SKM-1 (cell line): ENCODE data around the gene SIN3A.
"Not testable (repeated sequence)": the region's sequence is repeated elsewhere in the genome, so short reads cannot be mapped to it uniquely, and the experiment has no call there.

Source experiments
- DNase-seq: peaks from one replicate; lab custom pipeline; 2025; ENCODE audit not compliant: unreplicated experiment; lab: John Stamatoyannopoulos, UW

The SIN3A gene

DNA sequence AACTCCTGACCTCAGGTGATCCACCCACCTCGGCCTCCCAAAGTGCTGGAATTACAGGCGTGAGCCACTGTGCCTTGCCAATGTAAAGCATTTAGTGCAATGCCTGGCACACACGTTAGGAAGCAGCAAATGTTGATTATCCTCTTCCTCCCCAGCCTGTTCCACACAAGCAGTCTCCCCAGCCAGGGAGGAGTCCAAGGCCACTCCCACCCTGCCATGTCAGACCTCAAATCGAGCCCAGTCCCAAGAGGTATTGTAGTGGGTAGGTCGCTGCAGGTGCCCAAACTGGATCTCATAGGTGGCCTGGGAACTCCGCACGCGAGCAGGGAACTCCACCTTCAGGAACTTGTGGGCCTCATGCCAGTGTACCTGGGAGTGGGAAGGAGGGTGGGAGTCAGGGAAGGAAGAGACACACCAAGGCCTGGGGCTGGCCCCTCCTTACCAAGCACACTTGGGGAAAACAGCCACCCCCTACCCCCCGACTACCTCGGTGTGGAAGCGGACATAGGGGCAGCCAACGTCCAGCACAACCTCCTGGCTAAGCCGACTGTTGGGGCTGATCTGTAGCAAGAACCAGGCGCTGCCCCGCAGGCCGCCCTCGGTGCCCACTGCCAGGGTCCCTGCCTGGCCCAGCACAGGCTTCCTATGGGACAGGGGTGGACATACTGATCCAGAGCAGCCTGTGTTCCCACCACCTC is 93.4 kb downstream of the SIN3A start:
- DNase-seq: no peak

DNA sequence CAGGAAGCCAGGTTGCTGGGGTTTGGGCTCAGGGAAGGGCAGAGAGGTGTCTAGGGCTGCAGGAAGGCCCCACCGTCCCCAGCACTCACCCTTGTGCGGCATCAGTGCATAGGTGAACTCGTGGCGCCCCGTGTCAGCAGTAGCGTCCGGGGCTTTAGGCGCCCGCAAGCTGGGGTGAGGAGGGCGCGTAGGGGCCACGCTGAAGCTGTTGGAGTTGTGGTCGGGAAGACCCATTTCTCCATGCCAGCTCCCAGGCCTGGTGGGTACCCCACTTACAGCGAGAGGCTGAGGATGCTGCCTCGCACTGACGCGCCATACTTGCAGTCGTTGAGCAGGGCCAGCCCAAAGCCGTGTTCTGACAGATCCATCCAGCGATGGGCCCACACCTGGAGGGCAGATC is 95.0 kb downstream of the SIN3A start:
- DNase-seq: no peak

DNA sequence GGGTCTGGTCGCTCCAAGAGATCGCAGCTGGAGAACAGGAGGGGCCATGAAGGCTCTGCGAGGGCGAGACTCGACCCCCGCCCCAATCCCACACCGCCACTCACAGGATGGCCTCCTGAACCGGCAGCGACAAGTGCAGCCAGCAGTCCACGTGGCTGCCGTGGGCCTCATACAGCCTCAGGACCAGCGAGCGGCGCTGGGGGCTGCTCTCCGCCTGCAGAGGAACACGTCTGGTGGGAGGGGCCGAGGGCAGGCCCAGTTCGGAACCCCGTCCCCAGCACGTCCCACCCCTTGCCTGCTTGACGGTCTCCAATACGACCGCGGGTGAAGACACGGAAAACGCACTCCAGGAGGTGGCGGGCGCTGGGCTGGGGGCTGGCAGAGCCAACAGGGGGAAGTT is 95.5 kb downstream of the SIN3A start:
- no peak for DNase-seq

DNA sequence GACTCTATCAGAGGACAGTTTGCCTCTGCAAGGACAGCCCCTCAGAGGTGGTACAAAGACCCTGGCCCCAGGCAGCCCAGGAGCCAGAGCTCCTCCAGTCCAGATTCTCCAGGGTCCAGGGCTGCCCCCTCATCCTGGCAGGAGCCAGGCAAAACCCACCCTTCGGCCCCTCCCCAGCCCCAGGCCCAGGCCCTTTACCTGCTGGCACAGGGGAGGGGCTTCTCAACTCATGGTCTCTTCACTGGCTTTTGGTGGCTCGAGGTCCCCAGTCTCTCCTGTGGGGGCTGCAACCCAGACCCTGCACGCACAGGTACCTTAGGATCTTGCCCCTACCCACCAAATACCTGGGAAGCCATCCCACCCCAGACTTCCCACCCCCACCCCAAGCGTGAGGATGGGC is 96.1 kb downstream of the SIN3A start:
- no peak for DNase-seq

DNA sequence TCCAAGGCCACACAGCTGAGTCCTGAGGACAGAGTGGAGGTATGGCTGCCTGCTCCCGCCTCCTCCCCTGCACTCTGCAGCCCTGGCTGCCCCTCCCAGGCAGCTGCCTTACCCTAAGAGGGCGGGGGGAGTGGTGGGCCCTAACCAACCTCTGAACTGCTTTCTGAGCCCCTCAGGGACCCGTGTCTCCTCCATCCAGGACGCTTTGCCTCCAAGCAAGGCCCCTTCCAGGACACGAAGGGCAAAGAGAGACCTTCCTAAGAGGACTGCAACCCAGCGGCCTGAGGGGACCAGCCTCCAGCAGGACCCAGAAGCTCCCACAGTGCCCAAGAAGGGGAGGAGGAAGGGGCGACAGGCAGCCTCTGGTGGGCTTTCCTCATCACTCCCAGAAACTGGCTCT is 97.0 kb downstream of the SIN3A start:
- DNase-seq: no peak

DNA sequence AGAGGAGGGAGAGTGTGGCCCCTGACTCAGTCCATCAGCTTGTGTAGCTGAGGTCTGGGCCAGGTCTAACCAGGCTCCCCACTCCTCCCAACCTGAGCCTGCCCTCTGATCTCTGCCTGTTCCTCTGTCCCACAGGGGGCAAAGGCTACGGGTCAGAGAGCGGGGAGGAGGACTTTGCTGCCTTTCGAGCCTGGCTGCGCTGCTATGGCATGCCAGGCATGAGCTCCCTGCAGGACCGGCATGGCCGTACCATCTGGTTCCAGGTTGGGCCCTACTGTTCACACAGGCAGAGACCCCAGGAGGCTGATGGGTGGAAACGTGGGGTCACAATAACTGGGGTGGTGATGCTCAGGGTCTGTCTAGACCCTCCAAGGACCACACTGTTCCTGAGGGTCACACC is 97.9 kb downstream of the SIN3A start:
- no peak for DNase-seq

DNA sequence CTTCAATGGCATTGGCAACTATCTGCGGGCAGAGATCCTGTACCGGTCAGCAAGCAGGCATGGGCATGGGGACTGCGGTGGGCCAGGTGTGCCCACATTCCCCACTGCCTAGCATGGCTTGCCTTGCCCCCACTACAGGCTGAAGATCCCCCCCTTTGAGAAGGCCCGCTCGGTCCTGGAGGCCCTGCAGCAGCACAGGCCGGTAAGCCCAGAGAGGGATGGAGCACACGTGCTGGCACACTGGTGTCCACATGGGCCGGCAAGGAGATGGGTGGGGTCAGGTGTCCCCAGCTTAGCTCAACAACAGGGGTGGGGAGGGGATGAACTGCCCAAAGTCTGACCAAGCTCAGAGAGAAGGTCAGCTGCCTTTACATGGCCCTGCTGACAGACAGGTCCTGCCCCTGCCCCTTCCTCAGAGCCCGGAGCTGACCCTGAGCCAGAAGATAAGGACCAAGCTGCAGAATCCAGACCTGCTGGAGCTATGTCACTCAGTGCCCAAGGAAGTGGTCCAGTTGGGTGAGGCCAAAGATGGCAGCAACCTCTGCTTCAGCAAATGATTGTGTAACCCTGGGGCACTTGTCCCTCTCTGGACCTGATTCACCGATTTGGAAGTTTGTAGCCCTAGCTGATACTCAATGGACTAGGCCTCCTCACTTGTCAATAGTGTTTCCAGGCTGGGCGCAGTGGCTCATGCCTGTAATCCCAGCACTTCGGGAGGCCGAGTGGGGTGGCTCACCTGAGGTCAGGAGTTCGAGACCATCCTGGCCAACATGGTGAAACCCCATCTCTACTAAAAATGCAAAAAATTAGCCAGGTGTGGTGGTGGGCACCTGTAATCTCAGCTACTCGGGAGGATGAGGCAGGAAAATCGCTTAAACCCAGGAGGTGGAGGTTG is 99.1 kb downstream of the SIN3A start:
- DNase-seq: no peak

DNA sequence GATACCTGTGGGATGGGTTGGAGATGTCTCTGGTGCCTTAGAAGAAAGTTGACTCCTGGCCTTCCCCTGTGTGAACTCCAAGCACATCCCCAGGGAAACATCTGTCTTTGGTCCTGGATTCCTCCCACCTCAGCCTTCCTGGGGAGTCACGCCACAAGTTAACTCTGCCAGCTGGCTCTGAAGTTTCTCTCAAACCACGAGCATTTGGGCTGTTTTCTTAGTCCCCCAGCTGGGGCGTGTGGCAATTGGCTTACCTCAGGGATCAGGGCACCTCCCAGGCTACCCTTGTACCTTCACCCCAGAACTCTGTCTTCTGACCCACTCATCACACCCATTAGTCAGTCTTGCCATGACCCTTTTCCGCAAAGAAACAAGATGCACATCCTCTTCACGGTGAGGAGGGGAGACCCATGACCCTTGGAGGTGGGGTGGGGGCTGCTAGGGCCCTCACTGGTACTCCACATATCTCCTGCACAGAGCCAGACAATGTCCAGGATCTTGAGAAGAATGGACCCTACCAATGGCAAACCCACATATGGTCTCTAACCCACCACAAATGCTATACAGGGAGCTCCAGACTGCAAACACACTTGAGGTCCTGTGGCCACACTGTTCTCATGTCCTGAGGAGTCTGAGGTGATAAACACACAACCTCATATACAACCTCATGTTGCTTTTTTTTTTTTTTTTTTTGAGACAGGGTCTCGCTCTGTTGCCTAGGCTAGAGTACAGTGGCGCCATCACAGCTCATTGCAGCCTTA is 100.7 kb downstream of the SIN3A start:
- no peak for DNase-seq

DNA sequence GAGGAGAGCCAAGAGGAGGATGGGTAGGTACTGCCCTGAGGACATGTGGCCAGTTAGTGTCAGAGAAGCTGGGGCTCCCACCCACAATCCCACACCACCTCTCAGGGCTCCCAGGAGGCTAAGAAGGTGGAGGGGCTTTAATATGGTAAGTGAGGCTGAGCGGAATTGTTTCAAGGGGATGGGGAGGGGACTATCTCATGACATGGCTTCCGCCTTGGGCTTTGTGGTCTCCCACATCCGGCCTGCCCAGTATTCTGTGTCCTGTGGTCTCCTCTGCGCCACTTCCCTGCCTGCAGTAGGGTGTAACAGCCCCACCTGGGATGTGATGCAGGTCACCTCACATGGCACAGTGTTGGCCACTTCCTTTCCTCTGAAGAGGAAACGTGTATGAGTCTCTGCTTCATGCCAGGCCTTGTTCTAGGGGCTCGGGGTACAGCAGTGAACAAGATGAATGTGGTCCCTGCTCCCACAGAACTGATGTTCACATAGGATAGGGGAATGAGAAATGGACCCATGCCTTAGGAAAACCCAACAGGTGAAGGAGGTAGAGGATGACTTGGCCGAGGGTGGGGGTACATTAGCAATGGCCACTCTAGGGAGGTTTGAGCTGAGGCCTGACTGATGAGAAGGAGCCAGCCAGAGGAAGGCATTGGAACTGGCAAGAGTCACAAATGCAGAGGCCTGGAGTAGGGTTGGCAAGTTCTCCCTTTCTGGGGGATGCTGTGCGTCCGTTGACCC is 101.5 kb downstream of the SIN3A start:
- peak; percentile 57 for DNase-seq

DNA sequence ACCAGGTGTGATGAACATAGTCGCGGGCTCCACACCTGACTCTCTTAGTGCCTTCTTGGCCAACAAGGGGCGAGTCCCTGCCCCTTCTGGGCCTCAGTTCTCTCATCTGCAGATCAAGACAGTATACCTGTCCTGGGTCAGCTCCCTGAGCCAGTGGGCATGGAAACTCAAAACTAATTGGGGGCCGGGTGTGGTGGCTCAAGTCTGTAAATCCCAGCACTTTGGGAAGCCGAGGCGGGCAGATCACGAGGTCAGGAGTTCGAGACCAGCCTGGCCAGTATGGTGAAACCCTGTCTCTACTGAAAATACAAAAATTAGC is 102.2 kb downstream of the SIN3A start:
- not testable (repeated sequence) for DNase-seq

DNA sequence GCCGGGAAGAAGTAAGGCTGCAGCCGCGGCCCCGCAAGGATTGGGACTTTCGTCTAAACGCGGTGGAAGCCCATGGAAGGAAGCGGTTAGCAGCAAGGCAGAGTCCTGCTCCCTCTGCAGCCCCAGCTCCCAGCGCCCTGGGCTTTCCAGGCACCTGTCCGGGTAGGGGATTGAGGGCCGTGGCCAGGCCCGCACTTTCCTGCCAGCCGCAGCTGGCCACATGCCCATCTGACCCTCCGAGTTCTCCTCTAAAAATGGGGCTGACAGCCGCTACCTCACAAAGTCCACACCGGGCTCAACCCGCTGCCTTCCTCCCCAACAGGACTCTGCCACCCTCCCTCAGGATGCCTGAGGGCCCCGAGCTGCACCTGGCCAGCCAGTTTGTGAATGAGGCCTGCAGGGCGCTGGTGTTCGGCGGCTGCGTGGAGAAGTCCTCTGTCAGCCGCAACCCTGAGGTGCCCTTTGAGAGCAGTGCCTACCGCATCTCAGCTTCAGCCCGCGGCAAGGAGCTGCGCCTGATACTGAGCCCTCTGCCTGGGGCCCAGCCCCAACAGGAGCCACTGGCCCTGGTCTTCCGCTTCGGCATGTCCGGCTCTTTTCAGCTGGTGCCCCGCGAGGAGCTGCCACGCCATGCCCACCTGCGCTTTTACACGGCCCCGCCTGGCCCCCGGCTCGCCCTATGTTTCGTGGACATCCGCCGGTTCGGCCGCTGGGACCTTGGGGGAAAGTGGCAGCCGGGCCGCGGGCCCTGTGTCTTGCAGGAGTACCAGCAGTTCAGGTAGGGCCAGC is 102.7 kb downstream of the SIN3A start:
- DNase-seq: no peak

DNA sequence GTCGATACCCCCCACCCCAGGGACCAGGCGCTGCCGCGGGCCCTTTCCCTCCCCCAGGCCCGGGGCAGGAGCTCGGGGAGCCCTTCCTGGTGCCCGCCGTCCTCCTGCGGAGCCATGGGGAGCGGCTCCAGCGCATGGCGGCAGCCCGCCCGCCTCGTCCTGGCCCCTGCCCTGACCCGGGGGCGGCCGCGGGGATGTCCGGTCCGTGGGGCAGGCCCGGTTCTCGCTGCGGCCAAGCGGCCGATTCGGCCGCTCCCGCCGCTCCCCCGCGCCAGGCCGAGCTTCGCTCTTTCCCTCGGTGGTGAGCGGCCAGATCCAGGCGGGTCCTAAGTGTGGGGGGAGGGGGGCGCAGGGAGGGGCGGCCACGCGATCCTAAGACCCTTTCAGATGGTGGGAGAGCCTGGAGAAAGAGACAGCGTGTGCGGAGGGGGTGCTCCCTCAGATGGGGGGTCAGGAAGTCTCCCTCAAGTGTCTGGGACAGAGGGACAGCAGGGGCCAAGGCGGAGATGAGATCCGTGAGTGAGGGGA is 103.4 kb downstream of the SIN3A start:
- no peak for DNase-seq

DNA sequence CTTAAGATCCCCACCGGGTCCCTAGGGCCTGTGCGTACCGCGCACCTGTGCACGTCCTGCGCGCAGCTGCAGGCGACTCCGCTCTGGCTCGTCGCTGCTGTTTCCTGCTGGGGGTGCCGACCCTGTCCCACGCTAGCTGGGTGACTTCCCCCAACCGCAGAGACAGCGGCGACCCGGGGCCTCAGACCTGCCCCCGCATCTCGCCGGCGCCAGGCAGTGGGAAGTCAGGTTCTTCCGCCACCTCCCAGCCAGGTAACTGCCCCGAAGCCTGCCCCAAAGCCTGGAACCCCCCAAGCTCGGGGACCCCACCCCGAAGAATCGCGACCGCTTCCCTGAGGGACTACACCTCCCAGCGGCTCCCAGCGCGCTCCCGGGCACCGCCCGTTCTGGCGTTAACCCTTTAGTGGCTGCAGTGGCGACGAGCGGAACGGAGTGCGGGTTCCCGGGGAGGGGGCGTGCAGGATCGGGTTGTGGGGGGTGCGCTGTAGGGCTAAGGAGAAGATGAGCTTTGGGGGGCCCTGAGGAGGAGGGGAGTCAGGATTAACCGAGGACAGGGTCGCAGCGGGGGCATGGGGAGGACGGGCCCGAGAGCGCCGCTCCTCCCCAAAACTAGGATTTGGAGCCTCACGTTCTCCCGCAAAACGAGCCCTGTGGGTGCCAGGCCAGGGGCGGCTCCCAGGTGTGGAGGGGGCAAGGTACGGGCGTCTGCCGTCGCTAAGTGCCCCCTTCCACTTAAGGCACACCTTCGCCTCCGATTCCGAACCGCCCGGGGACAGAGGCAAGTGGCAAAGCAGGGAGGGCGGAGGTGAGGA is 104.1 kb downstream of the SIN3A start:
- DNase-seq: no peak

DNA sequence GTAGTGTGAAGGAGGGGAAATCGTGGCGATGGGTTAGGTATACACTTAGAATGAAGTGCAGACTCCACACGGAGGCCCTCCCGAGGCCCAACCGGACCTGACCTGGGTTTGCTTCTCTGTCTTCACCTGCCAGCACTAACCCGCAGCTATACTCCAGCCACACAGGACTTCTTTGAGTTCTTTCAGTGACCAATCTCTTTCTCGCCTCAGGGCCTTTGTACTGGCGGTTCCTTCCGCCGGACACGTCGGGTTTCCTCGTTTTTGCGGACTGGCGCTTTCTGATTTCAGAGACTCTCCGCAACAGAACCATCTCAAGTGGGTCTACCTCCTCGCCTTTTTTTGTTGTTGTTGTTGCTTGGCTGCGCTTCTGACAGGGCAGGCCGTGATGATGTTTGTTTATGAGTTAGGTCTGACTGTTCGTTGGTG is 104.7 kb downstream of the SIN3A start, which contains the start of gene NEIL1:
NEIL1 (plus strand) TSS at position 244 of the 426 bp plus-strand sequence. CDS start 1,867 bp downstream, outside the sequence.
- DNase-seq: no peak

DNA sequence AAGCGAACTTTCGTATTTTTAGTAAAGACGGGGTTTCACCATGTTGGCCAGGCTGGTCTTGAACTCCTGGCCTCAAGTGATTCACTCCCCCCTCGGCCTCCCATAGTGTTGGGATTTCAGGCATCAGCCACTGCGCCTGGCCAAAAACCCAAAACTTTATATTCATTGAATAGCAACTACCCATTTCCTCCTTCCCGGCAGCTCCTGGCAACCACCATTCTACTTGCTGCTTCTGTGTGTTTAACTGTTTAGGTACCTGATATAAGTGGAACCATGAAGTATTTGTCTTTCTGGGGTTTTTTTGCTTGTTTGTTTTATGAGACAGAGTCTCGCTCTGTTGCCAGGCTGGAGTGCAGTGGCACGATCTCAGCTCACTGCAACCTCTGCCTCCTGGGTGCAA is 107.5 kb downstream of the SIN3A start:
- DNase-seq: not testable (repeated sequence)

DNA sequence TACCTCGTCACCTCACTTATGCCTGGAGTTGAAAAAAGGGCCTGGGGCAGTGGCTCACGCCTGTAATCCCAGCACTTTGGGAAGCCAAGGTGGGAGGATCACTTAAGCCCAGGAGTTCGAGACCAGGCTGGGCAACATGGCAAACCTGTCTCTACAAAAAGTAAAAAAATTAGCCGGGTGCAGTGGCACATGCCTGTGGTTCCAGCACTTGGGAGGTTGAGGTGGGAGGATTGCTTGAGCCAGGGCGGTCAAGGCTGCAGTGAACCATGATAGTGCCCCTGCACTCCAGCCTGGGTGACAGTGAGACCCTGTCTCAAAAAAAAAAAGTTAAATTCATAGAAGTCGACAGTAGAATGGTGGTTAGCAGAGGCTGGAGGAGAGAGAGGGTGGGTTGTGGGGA is 109.3 kb downstream of the SIN3A start:
- DNase-seq: no peak

DNA sequence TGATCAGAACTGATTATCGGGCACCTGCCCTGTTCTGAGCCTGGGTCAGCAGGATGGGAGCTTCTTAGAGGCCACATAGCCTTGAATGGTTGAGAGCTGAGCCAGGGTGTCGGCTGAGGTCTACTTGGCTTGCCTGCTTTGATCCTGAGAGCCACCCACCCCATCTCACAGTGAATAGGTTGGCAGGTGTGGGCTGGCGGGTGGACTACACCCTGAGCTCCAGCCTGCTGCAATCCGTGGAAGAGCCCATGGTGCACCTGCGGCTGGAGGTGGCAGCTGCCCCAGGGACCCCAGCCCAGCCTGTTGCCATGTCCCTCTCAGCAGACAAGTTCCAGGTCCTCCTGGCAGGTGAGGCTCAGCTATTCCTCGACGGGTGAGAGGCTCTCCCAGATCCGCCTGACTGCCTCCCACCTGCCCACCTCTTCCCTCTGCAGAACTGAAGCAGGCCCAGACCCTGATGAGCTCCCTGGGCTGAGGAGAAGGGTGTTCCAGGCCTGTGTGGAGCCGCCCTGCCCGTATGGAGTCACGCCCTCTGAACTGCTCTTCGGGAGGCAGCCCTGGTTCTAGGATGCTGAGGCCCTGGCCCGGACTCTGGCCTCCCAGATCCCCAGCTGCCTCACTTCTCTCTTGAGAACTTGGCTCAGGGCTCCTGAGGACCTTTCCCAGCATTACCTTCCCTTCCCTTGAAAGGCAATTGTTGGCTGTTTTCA is 111.8 kb downstream of the SIN3A start:
- DNase-seq: no peak

DNA sequence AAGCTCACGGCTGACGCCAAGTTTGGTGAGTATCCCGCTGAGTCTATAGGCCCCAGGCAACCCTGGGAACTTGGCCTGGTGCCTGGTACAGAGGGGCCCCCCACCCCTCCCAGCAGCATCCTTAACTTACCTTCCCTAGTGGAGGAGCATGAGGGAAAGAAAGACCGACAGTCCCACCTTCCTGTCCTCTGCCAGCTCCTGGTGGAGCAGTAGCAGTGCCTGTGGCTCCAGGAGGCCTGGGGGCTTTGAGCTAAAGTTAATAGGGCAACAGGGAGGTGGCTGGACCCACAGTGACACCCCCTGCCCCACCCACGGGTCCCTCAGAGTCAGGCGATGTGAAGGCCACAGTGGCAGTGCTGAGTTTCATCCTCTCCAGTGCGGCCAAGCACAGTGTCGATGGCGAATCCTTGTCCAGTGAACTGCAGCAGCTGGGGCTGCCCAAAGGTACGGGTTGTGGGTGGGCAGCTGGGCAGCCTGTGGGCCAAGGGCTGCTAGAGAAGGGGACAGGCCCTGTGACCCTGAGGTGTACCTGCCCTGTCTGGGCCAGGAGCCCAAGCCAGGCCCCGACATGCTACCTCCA is 112.7 kb downstream of the SIN3A start:
- no peak for DNase-seq
